AG04450 (cell line): Measurements from ENCODE around the gene TUBGCP5. TPM values are rescaled to one million over a fixed set of nuclear protein-coding genes. Genes with fewer than 3 reads are reported as not detected.

Experiments used
- CTCF ChIA-PET: fragments of 300-600, 350-600 bp; formaldehyde crosslinking; extraction: SDS; loops from one replicate; lab custom pipeline; 2022; ENCODE audit warnings: antibody characterized with exemption, inconsistent platforms; lab: Charles Lee
- POLR2A ChIA-PET: fragments of 350-600 bp; formaldehyde crosslinking; extraction: SDS; loops from one replicate; lab custom pipeline; 2021; ENCODE audit warnings: antibody characterized with exemption, inconsistent platforms; lab: Yijun Ruan, JAX
- DNase-seq: peaks from one replicate; pipeline ENCODE4 v3.0.0-alpha.2; 2011; ENCODE audit warnings: low read depth, low spot score
- H3K27ac ChIP-seq: one replicate; pipeline ENCODE4 v1.5.1; 2012; ENCODE audit warnings: low read depth, low read length, control low read depth
- H3K27me3 ChIP-seq: one replicate; pipeline ENCODE4 v1.6.0; 2012; ENCODE audit warnings: low read length; ENCODE audit not compliant: control insufficient read depth, insufficient read depth
- H3K4me3 ChIP-seq: 2 replicates; pipeline ENCODE4 v1.5.1; 2011; ENCODE audit warnings: mild to moderate bottlenecking, low read depth, low read length, control low read depth
- H3K9me3 ChIP-seq: 2 replicates; pipeline ENCODE4 v1.5.1; 2012; ENCODE audit warnings: low read length; ENCODE audit not compliant: control insufficient read depth, insufficient read depth
- CTCF ChIP-seq: IDR thresholded peaks from 2 replicates; pipeline ENCODE4 v1.5.1; 2011; ENCODE audit warnings: low read depth, low read length, control low read depth, inconsistent platforms
- polyA plus RNA-seq: library from polyadenylated mRNA; depleted of rRNA; stranded (reverse); fragments of >200 nt; gene quantifications from 2 replicates; pipeline ENCODE4 v1.2.3, GENCODE V29; 2011

Gene TUBGCP5
- polyA plus RNA-seq, 1 experiment = 15.7 TPM

- Histone ChIP-seq H3K27me3 (no peaks in the 10 kb centered on the region), H3K9me3 (peaks cover 18% of the 10 kb centered on the region), H3K27ac (peak overlapping the region; percentile 85), H3K4me3 (peak overlapping the region; percentile 65)
- TF ChIP-seq CTCF = no peak
- DNase-seq = no peak
- CTCF ChIA-PET = interaction anchor here (0.9 to 1.0 kb wide), 2 partner anchors 21 to 427 kb away, joined by 3 to 4 read pairs; no protein-coding TSS in a partner anchor
- POLR2A ChIA-PET = interaction anchor here (0.6 to 1.5 kb wide), 7 partner anchors 9 to 263 kb away, joined by 3 to 5 read pairs (median 3); partner anchors contain the start of gene NIPA2
Observed at GRCh38 chr15:23039917-23040281, 530 bp upstream of the TUBGCP5 start.

- ChIA-PET POLR2A (interaction anchor here (0.6 to 1.5 kb wide), 4 partner anchors 8 to 200 kb away, joined by 3 to 4 read pairs (median 3); partner anchors contain the start of gene NIPA2), CTCF (interaction anchor here (0.6 kb wide), 1 partner anchor 517 kb away, joined by 3 read pairs; no protein-coding TSS in a partner anchor)
- Histone ChIP-seq H3K27me3 (no peaks in the 10 kb centered on the region), H3K4me3 (peak overlapping the region; percentile 65), H3K27ac (peak overlapping the region; percentile 58), H3K9me3 (peaks cover 12% of the 10 kb centered on the region)
- DNase-seq = no peak
- TF ChIP-seq CTCF = no peak
Observed at GRCh38 chr15:23038726-23039142, 635 bp downstream of the TUBGCP5 start.

- POLR2A ChIA-PET = interaction anchor here (0.5 kb wide), 1 partner anchor 74 kb away, joined by 3 read pairs; no protein-coding TSS in a partner anchor
Observed at GRCh38 chr15:23035964-23036566, 3.3 kb downstream of the TUBGCP5 start.

GRCh38 chr15:23033979-23034378 lies 5.4 kb downstream of the TUBGCP5 start:
- Histone ChIP-seq H3K9me3 (no peaks in the 10 kb centered on the region), H3K27ac (no peak overlapping the region), H3K27me3 (no peaks in the 10 kb centered on the region), H3K4me3 (no peak overlapping the region)
- no peak for DNase-seq
- ChIA-PET POLR2A (interaction anchor here (0.6 kb wide), 1 partner anchor 457 kb away, joined by 4 read pairs; no protein-coding TSS in a partner anchor), CTCF (no interaction called here)
- TF ChIP-seq CTCF = no peak

More at GRCh38 chr15:23035964-23036566, 3.3 kb downstream of the TUBGCP5 start:
- H3K4me3 ChIP-seq = no peak overlapping the region
- peak; percentile 70 for TF ChIP-seq CTCF
- DNase-seq = no peak
- no peaks in the 10 kb centered on the region for H3K9me3 ChIP-seq
- no peaks in the 10 kb centered on the region for H3K27me3 ChIP-seq
- CTCF ChIA-PET = interaction anchor here (0.6 to 1.9 kb wide), 11 partner anchors 9 to 431 kb away, joined by 3 to 12 read pairs (median 4); no protein-coding TSS in a partner anchor
- no peak overlapping the region for H3K27ac ChIP-seq

- H3K4me3 ChIP-seq = no peak overlapping the region
- CTCF ChIA-PET = interaction anchor here (2.3 kb wide), 1 partner anchor 10 kb away, joined by 9 read pairs; no protein-coding TSS in a partner anchor
- POLR2A ChIA-PET = no interaction called here
- TF ChIP-seq CTCF = no peak
- H3K27ac ChIP-seq = no peak overlapping the region
- DNase-seq = no peak
- H3K27me3 ChIP-seq = no peaks in the 10 kb centered on the region
- H3K9me3 ChIP-seq = no peaks in the 10 kb centered on the region
Observed at GRCh38 chr15:23026218-23026617, 13.2 kb downstream of the TUBGCP5 start.
